H9 (cell line): ENCODE data around the gene SLC22A17. TPM values are rescaled to one million over a fixed set of nuclear protein-coding genes. Genes with fewer than 3 reads are reported as not detected.

Source experiments
- DNase-seq: peaks from one replicate; pipeline ENCODE4 v3.0.0-alpha.2; 2017
- H2AFZ ChIP-seq: one replicate; pipeline ENCODE4 v1.6.1; 2013; ENCODE audit warnings: mild to moderate bottlenecking, low read length, control low read depth, moderate library complexity
- H2AK5ac ChIP-seq: 2 replicates; pipeline ENCODE4 v1.6.1; 2013; ENCODE audit warnings: low read length, control low read depth, mixed read lengths; ENCODE audit not compliant: insufficient read length
- H2BK120ac ChIP-seq: one replicate; pipeline ENCODE4 v1.6.1; 2013; ENCODE audit warnings: low read depth, mild to moderate bottlenecking, low read length, control low read depth, inconsistent platforms; ENCODE audit not compliant: poor library complexity, severe bottlenecking
- H2BK12ac ChIP-seq: 2 replicates; pipeline ENCODE4 v1.6.1; 2013; ENCODE audit warnings: low read length, control low read depth, mixed read lengths, low read depth; ENCODE audit not compliant: insufficient read length
- H2BK15ac ChIP-seq: 2 replicates; pipeline ENCODE4 v1.6.1; 2013; ENCODE audit warnings: low read depth, low read length, control low read depth
- H2BK20ac ChIP-seq: one replicate; pipeline ENCODE4 v1.6.1; 2013; ENCODE audit warnings: low read depth, mild to moderate bottlenecking, low read length, control low read depth, inconsistent platforms; ENCODE audit not compliant: poor library complexity, severe bottlenecking
- H2BK5ac ChIP-seq: 2 replicates; pipeline ENCODE4 v1.6.1; 2013; ENCODE audit warnings: low read length, control low read depth, mixed read lengths; ENCODE audit not compliant: insufficient read length
- H3K14ac ChIP-seq: 2 replicates; pipeline ENCODE4 v1.6.1; 2013; ENCODE audit warnings: low read length, control low read depth; ENCODE audit not compliant: insufficient read depth
- H3K18ac ChIP-seq: 2 replicates; pipeline ENCODE4 v1.6.1; 2013; ENCODE audit warnings: low read depth, mild to moderate bottlenecking, mixed read lengths, low read length, control low read depth; ENCODE audit not compliant: insufficient read length
- H3K23ac ChIP-seq: 2 replicates; pipeline ENCODE4 v1.6.1; 2013; ENCODE audit warnings: low read length, control low read depth, mixed read lengths, low read depth; ENCODE audit not compliant: insufficient read length
- H3K23me2 ChIP-seq: 2 replicates; pipeline ENCODE4 v1.6.1; 2013; ENCODE audit warnings: low read depth, mild to moderate bottlenecking, mixed read lengths, low read length, control low read depth; ENCODE audit not compliant: insufficient read length, poor library complexity, severe bottlenecking
- H3K27ac ChIP-seq: 2 replicates; pipeline ENCODE4 v1.5.1; 2013; ENCODE audit warnings: low read length, control low read depth, mixed read lengths, low read depth; ENCODE audit not compliant: insufficient read length
- H3K27me3 ChIP-seq: 2 replicates; pipeline ENCODE4 v1.6.1; 2013; ENCODE audit warnings: low read length, control low read depth, inconsistent platforms; ENCODE audit not compliant: insufficient read depth
- H3K4ac ChIP-seq: 2 replicates; pipeline ENCODE4 v1.6.1; 2013; ENCODE audit warnings: low read depth, mild to moderate bottlenecking, control low read depth, inconsistent platforms, low read length, moderate library complexity
- H3K4me1 ChIP-seq: 2 replicates; pipeline ENCODE4 v1.6.1; 2013; ENCODE audit warnings: low read length, control low read depth, inconsistent platforms; ENCODE audit not compliant: insufficient read depth
- H3K4me2 ChIP-seq: 2 replicates; pipeline ENCODE4 v1.6.1; 2013; ENCODE audit warnings: low read length, control low read depth, mixed read lengths; ENCODE audit not compliant: insufficient read length, insufficient read depth
- H3K56ac ChIP-seq: 2 replicates; pipeline ENCODE4 v1.6.1; 2013; ENCODE audit warnings: low read depth, mild to moderate bottlenecking, mixed read lengths, low read length, control low read depth; ENCODE audit not compliant: insufficient read length
- H3K79me1 ChIP-seq: 2 replicates; pipeline ENCODE4 v1.6.1; 2013; ENCODE audit warnings: low read depth, mild to moderate bottlenecking, moderate library complexity, low read length, control low read depth, inconsistent platforms; ENCODE audit not compliant: insufficient read depth, poor library complexity, severe bottlenecking
- H3K79me2 ChIP-seq: 2 replicates; pipeline ENCODE4 v1.6.1; 2013; ENCODE audit warnings: low read length, control low read depth, inconsistent platforms; ENCODE audit not compliant: insufficient read depth
- H3K9ac ChIP-seq: 2 replicates; pipeline ENCODE4 v1.6.1; 2013; ENCODE audit warnings: low read length, control low read depth, mixed read lengths; ENCODE audit not compliant: insufficient read length; ENCODE audit errors: extremely low read depth
- H3K9me3 ChIP-seq: one replicate; pipeline ENCODE4 v1.6.1; 2013; ENCODE audit warnings: low read depth, low read length, inconsistent platforms; ENCODE audit not compliant: control insufficient read depth
- H3T11ph ChIP-seq: one replicate; pipeline ENCODE4 v1.6.1; 2013; ENCODE audit warnings: mild to moderate bottlenecking, low read length, control low read depth, inconsistent platforms
- H4K20me1 ChIP-seq: one replicate; pipeline ENCODE4 v1.6.1; 2013; ENCODE audit not compliant: control insufficient read depth, insufficient read length, insufficient read depth
- H4K5ac ChIP-seq: 2 replicates; pipeline ENCODE4 v1.6.1; 2013; ENCODE audit warnings: low read depth, mild to moderate bottlenecking, mixed read lengths, low read length, control low read depth; ENCODE audit not compliant: insufficient read length
- H4K8ac ChIP-seq: replicated peaks from 2 replicates; pipeline ENCODE4 v1.6.1; 2013; ENCODE audit warnings: low read length, control low read depth, mixed read lengths, low read depth; ENCODE audit not compliant: insufficient read length
- H4K91ac ChIP-seq: 2 replicates; pipeline ENCODE4 v1.6.1; 2013; ENCODE audit warnings: low read depth, mild to moderate bottlenecking, moderate library complexity, mixed read lengths, low read length, control low read depth; ENCODE audit not compliant: insufficient read length
- H3K27ac Mint-ChIP-seq, 3 experiments: 2 replicates in 2 of 3; 3 replicates in 1 of 3; pipeline ENCODE4 v1.8.0; 2020 to 2021; ENCODE audit warnings: mixed read lengths in 3 of 3, mild to moderate bottlenecking in 1 of 3, moderate library complexity in 1 of 3
- H3K27me3 Mint-ChIP-seq: 2 replicates; pipeline ENCODE4 v1.8.0; 2021; ENCODE audit warnings: low read depth, mild to moderate bottlenecking, moderate library complexity, mixed read lengths
- H3K36me3 Mint-ChIP-seq, 3 experiments: 2 replicates in 2 of 3; 3 replicates in 1 of 3; pipeline ENCODE4 v1.8.0; 2020 to 2021; ENCODE audit warnings: low read depth in 3 of 3, mixed read lengths in 3 of 3; ENCODE audit not compliant: insufficient read depth in 1 of 3
- H3K4me1 Mint-ChIP-seq, 2 experiments: 2 replicates each; pipeline ENCODE4 v1.8.0; 2020; ENCODE audit warnings: mixed read lengths in 2 of 2
- H3K4me3 Mint-ChIP-seq, 2 experiments: 2 replicates in 1 of 2; 3 replicates in 1 of 2; pipeline ENCODE4 v1.8.0; 2020 to 2021; ENCODE audit warnings: mild to moderate bottlenecking in 2 of 2, mixed read lengths in 2 of 2, moderate library complexity in 1 of 2
- H3K9me3 Mint-ChIP-seq, 2 experiments: 2 replicates in 1 of 2; 3 replicates in 1 of 2; pipeline ENCODE4 v1.8.0; 2020; ENCODE audit warnings: mild to moderate bottlenecking in 2 of 2, mixed read lengths in 2 of 2, moderate library complexity in 1 of 2
- CTCF ChIP-seq: fragments of 200-600 bp; sonication (generic); conservative IDR thresholded peaks from 3 replicates; pipeline ENCODE4 v1.8.0; 2021; ENCODE audit warnings: antibody characterized with exemption, mild to moderate bottlenecking
- WGBS: extraction: QIAGEN DNeasy Blood & Tissue Kit; methylation state at CpG from one replicate; pipeline ENCODE4 v1.1.7; 2013; ENCODE audit warnings: missing lambda C conversion rate, low lambda C conversion rate, mixed read lengths; ENCODE audit not compliant: insufficient read length; ENCODE audit errors: extremely low coverage; 5-methylcytosine and 5-hydroxymethylcytosine counted together
- total RNA-seq: library from RNA; stranded (reverse); gene quantifications from 2 replicates; pipeline ENCODE4 v1.2.1, GENCODE V29; 2021

Gene SLC22A17
- total RNA-seq, 1 experiment from 2014 or later: 33.0 TPM

- Histone ChIP-seq H4K91ac (no peak overlapping the region), H2AFZ (no peak overlapping the region), H3K4ac (no peak overlapping the region), H2BK20ac (no peak overlapping the region), H2BK12ac (no peak overlapping the region), H3K27ac (no peak overlapping the region), H3K18ac (no peak overlapping the region), H2BK120ac (no peak overlapping the region), H3K14ac (no peak overlapping the region), H3K4me2 (no peak overlapping the region), H4K20me1 (no peaks in the 10 kb centered on the region), H2BK5ac (no peak overlapping the region), H4K5ac (no peak overlapping the region), H3K4me1 (no peaks in the 10 kb centered on the region), H3K56ac (no peak overlapping the region), H3K9ac (no peak overlapping the region), H3K23ac (no peak overlapping the region), H3K79me2 (no peaks in the 10 kb centered on the region), H4K8ac (no peak overlapping the region), H3K27me3 (no peaks in the 10 kb centered on the region; the same call in 1 of the 2 replicates), H2AK5ac (no peak overlapping the region), H3K23me2 (no peaks in the 10 kb centered on the region), H3T11ph (no peak overlapping the region), H2BK15ac (no peak overlapping the region), H3K79me1 (no peaks in the 10 kb centered on the region), H3K9me3 (no peaks in the 10 kb centered on the region)
- Mint-ChIP-seq H3K4me1 (peaks cover 9 to 22% of the 10 kb centered on the region in 2 experiments), H3K9me3 (no peaks in the 10 kb centered on the region), H3K36me3 (no peaks in the 10 kb centered on the region), H3K27me3 (peaks cover 71% of the 10 kb centered on the region), H3K27ac (no peak overlapping the region), H3K4me3 (no peak overlapping the region)
- no CpG with 5 or more reads among the region's 11 CpGs for whole genome bisulfite sequencing
- TF ChIP-seq CTCF: no peak
- DNase-seq: no peak
These were observed 26.0 kb upstream of the SLC22A17 start for GRCh38 chr14:23378612-23379220.
